Measurements from ENCODE around the gene BPGM.

- TF ChIP-seq POLR2A (IDR thresholded peaks at IDR 0.05) (no peak), CTCF (IDR thresholded peaks at IDR 0.05) (no peak)
Measured at GRCh38 chr7:134643131-134643530, 3.5 kb upstream of the BPGM start.

All from heart left ventricle (tissue), 13 donors.